ELR (cell line): ENCODE results near the gene RNF114.
"Not testable (repeated sequence)": the region's sequence is repeated elsewhere in the genome, so short reads cannot be mapped to it uniquely, and the experiment has no call there.

Source experiments
- DNase-seq: peaks from one replicate; pipeline ENCODE4 v3.0.0-alpha.2; 2015; ENCODE audit warnings: low read depth

The RNF114 gene, protein sequence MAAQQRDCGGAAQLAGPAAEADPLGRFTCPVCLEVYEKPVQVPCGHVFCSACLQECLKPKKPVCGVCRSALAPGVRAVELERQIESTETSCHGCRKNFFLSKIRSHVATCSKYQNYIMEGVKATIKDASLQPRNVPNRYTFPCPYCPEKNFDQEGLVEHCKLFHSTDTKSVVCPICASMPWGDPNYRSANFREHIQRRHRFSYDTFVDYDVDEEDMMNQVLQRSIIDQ

DNA sequence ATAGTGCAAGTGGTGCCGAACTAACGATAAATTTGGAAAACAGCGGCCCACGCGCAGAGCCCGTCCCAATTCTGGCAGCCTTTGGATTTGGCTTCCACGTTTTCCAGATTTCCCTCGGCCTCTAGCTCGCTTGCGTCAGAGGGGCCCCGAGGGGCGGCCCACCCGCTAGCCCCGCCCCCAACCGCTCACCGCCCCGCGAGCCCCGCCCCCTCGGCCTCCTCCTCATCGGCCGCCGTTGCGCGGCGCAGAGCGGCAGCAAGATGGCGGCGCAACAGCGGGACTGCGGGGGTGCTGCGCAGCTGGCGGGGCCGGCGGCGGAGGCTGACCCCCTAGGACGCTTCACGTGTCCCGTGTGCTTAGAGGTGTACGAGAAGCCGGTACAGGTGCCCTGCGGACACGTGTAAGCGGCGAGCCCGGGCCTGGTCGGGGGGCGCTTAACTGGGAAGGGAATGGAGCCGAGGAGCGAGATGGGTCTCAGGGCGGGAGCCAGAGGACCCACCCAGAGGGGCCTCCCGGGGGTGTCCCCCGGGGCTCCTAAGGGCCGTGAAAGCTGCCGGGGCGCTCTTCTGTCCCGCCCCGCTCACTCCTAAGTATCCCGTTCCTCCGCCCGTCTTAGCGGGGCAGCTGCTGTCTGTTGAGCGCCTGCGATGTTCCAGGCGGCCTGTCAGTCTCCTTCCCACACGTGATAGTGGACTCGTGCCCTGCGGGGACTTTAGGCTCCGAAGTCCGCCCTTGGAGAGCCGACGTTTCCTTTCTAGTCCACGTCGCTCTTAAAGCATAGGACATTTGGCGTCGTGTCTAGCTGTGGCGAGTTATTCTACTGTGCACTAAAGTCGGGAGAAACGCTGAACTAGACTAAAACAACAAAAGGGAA is at the start of gene RNF114:
Gene RNF114 (plus strand): TSS at position 245 of the 874 bp plus-strand sequence. CDS start 16 bp downstream, at position 261.
- peak; percentile 96 for DNase-seq

DNA sequence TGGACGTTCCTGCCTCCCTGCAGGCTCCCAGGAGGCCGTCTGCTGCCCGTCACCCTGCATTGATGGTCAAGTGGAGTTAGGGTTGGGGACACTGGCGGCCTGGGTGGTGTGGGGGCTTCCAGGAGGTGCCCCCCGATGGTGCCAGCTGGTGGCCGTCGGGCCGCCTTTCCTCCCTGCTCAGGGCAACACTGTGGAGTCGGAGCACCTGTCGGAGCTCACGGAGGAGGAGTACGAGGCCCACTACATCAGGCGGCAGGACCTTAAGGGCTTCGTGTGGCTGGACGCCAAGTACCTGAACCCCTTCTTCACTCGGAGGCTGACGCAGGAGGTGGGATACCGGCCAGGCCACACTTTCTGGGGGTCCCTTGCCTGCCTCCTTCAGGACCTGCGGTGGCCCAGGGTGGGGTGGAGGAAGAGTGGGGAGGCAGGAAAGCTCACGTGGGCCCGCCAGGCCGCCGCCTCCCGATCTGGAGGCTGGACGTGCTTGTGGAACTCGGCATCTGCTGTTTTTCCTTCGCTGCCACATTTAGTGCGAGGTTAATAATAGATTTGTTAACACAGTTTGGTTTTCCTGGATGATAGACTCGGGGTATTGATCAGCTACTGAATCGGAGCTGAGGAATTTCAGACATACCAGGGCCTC is 49.5 kb upstream of the RNF114 start:
- DNase-seq: no peak

DNA sequence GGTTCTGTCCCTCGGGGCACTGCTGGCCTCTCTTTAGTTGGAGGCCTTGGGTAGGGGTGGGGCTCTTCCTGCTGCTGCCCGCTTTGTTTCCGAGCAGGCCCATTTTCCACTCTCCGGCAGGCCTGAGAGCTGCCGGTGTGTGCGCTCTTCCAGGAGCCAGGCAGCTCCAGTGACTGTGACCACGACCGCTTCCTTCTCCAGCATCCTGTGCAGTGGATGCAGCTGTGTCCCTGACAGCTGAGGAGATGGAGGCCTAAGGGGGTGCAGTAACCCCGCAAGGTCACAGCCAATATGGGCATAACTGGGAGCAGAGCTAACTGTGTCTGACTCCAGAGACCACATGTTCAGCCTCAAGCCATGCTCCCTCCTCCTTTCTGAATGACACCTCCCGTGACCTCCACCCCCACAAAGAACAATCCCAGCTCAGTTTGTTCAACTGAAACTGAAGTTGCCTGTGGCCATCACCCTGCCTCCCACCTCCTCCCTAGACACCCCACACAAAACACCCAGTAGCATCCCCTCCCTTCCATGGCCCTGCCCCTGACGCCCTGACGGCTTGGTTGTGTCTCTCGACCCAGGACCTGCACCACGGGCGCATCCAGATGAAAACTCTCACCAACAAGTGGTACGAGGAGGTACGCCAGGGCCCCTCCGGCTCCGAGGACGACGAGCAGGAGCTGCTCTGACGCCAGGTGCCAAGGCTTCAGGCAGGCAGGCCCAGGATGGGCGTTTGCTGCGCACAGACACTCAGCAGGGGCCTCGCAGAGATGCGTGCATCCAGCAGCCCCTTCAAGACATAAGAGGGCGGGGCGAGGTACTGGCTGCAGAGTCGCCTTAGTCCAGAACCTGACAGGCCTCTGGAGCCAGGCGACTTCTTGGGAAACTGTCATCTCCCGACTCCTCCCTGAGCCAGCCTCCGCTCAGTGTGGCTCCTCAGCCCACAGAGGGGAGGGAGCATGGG is 48.7 kb upstream of the RNF114 start:
- peak; percentile 29 for DNase-seq

DNA sequence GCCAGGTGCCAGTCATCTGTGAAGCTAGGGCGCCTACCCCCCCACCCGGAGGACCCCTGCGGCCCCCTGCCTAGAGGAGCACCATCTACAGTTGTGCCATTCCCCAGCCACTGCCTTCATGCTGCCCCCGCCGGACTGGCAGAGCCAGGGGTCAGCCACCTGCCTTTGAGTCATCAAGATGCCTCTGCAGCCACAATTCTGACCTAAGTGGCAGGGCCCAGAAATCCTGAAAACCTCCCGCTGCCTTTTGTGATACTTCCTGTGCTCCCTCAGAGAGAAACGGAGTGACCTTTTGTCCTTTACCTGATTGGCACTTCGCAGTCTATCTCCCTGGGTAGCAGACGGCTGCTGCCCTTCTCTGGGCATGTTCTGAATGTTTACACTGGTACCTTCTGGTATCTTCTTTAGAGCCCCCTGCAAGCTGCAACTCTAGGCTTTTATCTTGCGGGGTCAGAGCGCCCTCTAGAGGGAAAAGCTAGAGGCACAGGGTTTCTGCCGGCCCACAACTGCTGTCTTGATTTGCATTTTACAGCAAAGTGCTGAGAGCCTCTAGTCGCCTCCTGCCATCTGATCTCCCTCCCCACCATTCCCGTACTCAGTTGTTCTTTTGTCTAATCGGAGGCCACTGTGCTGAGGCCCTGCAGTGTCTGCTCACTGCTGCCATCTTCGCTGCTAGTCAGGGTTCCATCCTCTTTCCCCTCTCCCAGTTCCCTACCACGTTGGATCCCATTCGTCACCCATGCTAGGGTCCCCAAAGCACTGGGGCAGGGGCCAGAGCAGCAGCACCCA is 47.8 kb upstream of the RNF114 start:
- DNase-seq: peak; percentile 76

DNA sequence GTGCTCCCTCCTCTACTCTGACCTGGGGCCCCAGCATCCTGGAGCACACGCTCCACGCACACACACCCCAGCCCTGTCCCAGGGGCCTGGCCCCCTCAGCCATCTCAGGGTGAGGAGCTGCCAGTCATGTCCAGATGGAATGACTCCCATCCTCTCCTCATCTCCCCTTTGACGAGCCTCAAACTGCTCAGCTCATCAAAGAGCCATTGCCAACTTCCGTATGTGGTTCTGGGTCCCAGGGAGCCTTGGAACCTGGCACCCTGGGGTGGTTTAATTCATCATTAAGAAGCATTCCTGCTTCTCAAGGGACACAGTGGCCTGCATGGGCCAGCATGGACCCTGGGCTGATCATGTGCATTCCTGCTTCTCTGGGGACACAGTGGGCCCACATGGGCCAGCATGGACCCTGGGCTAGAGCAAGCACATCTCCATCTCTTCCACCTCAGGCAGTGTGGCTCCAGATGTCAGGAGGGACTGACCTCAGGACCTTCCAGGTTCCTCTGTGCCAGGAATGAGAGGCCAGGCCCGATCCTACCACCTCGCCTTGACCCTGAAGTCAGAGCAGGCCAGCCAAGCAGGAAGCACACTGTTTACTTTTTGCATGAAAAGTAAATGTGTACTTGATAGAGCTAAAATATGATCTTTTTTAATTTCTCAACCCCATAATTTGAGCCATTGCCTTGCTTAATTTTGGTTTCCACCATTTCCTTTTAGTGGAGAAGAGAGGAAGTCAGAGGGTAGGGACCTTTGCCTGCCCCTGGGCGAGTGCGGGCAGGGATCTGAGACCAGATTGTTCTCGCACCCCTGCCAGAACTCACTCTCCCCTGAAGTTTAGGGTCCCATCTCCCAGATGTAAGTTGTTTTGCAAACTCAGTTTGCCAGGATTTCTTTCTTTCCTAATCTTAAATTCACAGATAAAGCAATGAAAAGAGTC is 46.9 kb upstream of the RNF114 start:
- no peak for DNase-seq

DNA sequence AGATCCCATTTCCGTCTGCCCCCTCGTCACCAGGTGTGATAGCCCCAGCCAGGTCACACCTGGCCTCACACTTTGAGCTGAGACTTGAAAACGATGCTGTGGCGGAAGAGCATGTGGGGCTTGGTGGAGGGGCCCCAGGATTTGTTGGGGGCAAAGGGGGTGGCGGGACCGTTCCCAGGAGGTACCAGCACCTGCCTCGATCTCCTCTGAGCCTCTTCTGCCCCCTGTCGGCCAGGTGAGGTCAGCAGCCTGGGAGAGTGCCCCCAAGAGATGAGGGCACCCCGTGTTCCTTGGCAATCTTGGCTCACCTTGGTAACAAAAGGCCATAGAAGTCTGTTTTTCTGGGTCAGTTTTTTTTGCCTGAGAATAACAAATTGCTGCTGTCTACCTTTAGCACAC is 46.3 kb upstream of the RNF114 start:
- no peak for DNase-seq

DNA sequence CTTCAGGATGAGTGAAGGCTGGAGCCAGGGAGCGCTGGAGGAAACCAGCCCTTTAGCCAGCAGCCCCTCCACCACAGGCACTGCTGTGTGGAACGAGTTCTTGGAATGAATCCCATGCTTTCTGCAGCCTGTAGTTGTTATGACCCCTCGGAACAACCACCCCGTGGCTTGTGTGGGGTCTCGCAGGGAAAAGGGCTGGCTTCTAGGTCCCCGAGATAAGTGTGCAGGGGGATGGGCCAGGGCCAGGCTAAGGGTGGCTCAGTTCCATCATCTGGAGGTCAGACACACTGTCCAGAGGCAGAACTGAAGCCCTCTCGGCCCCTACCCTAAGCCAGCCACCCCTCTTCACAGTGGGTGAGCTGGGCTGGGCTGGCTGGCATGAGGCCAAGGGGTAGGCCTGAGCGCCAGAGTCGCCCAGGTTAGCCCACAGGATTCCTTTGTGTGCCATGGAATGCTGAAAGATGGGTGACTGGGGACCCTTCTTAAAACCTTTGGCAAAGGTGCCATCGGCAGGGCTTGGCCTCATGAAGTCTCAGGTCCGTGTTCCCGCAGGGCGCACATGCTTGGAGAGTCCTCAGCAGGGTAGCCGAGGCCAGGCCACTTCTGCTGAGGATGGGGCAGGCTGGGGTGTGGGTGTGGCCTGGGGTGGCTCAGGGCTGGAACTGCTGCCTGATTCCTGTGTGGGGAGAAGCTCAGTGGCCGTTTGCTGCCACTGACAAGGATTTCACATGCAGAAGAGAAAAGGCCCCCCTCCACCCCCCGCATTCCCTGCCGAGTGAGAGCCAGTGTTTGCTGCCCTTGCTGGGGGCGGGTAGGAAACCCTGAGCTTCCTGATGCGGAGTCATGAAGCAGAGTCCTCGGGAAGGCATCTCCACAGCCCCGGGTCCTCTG is 45.5 kb upstream of the RNF114 start:
- no peak for DNase-seq

DNA sequence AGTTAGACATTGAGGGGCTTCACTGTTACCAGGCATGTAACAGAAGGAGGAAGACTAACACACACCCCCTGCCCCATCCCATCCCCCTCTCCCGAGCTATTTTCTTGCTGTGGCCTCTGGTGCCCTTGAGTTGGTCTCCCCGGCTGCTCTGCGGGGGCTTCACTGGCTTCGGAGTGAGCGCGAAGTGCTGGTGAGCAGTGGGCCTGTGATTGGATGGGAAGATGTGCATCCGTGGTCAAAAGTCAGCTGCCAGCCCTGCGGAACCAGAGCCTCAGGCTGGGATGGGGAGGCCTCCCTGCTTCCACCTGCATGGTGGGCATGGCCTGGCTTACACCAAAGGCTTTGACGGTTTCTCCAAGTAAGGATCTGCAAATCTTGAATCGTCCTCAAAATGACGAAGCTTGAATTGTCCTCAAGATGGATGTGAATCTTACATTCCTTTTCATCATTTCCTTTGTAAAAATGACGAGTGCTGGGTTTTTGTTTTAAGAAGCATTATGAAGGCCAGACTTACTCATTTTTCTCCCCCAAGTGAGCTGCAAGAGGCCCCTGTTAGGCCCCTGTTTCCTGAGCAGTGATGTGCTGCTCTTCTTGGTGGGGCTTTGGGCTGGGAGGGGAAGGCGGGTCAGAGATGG is 44.6 kb upstream of the RNF114 start:
- DNase-seq: no peak

DNA sequence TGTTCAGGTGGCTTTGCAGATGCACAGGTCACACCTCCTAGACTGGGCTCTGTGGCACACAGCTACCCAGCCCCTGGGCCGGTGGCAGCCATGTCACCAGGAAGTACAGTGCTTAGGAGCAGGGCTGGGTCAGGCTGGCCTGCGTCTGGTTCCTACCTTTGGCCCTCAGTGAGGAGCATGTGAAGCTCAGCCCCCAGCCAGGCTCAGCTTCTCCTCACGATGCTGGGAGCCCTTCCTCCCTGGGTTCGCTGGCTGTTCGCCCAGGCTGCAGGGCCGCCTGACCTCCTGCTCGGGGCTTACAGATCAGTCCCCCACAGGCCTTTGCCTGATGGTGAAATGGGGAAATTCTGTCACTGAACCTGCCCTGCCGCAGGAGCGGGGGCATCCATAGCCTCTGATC is 43.9 kb upstream of the RNF114 start:
- no peak for DNase-seq

DNA sequence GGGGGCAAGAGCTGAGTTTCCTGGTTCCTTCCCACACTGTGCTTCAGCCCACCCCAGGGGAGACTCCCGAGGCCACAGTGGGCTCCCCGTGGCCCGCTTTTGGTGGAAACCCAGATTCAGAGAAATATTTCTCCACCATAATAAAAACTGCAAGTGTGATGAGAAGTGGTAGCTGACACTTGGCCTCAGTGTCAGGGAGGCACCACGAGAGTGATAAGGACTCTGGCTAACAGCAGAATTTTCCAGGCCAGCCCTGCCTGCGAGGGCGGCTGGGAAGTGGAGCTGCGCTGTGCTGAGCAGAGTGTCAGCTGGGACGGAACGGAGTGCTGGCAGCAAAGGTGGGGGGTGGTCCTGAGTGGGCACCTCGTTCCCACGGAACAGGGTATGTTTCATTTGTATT is 43.4 kb upstream of the RNF114 start:
- DNase-seq: no peak

DNA sequence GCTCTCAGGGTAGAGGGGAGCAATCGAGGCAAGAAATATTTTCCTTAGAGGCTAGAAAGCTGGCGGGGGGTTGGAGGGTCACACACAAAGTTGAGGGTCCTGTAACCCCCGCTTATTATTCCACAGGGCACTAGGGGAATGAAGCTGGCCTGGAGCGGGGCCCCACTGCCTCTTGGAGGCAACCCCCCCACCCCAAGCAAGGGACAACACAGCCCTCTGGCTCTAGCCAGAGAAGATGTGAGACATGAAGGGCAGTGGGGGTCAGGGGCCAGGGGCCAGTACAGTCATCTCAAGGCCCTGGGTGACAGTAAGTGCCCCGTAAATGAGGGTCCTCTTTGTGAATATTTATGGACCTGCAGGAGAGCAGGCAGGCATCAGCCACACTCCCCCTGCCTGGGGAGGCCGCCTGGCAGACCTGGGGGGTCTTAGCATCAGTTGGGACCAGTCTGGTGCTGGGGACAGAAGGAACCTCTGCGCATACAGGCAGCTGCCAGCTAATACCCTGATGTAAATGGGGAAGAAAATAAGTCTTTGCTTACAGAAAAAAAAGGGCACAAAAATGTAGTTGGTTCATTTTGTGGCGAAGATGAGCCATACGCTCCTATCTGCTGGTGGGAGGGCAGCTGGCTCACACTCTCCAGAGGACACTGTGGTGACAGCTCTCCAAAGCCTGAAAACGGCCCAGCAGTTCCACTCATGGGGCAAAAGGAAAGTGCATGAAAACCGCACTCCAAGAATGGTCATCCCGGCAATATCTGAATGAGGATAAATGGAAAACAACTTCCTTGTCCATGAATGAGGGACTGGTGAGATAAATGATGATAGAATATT is 42.7 kb upstream of the RNF114 start:
- DNase-seq: no peak

DNA sequence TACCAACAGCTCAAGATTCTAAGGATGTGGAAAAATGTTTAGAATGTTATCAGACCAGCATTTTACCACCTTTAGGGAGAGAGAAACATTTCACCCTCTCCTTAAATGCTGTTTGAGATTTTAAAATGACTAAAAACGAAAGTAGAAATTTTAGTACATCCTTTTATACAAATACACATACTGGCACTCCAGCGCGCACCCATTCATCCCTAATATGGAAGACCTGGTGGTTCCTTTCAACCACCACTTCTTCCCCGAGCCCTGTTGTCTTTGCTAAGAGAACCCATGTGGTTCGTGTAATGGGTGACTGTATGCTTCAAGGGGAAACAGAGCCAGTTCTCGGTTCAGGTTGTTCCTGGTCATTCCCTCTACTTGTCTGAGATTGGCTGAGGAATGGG is 42.1 kb upstream of the RNF114 start:
- DNase-seq: no peak

DNA sequence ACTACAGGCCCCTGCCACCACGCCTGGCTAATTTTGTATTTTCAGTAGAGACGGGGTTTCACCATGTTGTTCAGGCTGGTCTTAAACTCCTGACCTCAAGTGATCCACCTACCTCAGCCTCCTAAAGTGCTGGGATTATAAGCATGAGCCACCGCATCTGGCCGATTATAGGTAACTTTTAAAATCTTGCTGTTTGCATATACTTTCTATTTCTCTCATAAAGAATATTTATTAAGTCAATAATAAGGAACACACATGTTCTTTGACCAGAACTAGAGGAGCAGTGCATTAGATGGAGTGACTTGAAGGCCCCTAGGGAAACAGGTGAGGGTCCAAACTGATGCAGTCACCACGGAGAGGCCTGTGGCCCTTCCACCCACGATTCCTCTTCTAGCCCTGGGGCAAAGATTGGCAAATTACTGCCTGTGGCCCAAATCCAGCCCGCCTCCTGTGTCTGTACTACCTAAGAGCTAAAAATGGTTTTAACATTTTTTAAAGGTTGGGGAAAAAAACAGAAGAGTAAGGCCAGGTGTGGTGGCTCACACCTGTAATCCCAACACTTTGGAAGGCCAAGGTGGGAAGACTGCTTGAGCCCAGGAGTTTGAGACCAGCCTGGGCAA is 40.6 kb upstream of the RNF114 start:
- DNase-seq: not testable (repeated sequence)

DNA sequence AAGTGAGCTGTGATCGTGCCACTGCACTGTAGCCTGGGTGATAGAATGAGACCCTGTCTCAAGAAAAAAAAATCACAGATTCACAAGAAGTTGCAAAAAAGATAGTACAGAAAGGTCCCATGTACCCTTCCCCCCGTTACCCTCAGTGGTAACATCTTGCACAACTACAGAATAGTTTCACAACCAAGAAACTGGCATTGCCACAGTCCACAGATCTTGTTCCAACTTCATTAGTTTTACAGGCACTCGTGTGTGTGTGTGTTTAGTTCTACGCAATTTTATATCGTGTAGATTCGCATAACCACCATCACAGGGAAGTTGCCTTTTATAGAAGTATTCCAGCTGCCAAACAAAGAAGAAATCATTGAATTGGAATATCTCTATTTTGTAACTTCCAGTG is 40.0 kb upstream of the RNF114 start:
- no peak for DNase-seq

DNA sequence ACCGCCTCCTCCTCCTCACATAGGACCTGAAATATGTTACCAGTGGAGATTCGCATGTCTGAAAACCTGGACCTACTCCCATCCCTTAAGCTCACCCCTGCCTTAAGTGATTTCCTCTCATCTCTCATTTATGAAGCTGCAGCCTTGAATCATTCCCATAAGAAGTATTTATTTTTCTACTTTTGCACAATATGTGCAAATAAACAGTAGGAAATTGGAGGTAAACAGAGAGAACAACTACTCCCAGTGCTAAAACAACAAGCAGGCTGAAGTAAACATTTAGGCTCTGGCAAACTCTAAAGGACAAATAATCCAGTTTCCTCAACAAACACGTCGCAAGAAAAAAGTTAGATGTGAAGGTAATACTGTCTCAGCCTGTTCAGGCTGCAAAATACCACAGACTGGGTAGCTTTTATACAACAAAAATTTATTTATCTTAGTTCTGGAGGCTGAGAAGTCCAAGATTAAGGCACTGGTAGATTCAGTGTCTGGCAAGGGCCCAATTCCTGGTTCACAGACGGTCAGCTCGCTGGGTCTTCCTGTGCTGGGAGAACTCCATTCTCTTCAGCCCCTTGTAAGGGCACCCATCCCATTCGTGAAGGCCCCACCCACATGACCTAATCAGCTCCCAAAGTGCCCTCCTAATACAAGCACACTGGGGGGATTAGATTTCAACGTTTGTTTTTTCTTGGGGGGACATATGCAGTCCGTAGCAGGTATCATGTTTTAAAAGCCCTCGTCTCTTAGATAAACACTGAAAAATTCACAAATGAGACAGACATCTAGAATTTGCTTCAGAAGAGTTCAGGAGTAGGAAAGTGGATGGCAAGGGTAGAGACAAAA is 36.4 kb upstream of the RNF114 start:
- no peak for DNase-seq

DNA sequence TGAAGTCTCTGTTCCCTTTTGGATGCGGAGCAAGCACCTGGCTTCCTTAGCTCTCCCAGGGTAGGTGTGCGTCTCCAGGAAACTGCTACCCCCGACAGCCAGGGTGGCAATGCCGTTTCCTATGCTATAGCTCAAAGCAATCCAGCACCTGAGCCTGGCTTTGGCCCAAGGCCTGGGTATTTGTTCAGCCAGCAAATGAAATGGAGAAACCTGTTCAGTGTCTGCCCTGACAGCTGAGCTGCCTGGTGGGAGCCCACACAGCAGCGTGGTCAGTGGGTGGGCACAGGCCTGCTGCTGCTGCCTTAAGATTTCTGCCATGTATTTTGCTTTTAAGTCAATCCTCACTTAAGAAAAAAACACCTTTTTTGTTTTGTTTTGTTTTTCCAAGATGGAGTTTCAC is 34.6 kb upstream of the RNF114 start:
- DNase-seq: no peak
